ENCODE measurements around the gene ATP6AP2.
"Not testable (repeated sequence)": the region's sequence is repeated elsewhere in the genome, so short reads cannot be mapped to it uniquely, and the experiment has no call there.

ATP6AP2 gene

GRCh38 chrX:40582178-40582577 lies 1.4 kb downstream of the ATP6AP2 start:
- H3K27ac ChIP-seq (ENCODE audit: insufficient read depth in 1 of 2, low read depth in 1 of 2, low read length in 2 of 2, poor library complexity in 1 of 2, severe bottlenecking in 2 of 2); H3K9me3 ChIP-seq (ENCODE audit: control extremely low read depth in 1 of 5, control insufficient read depth in 4 of 5, insufficient read depth in 2 of 5, low read depth in 1 of 5, low read length in 4 of 5); DNase-seq; H3K36me3 ChIP-seq (ENCODE audit: control insufficient read depth in 4 of 4, insufficient read depth in 4 of 4, low read length in 3 of 4); POLR2A ChIA-PET: not testable (repeated sequence)
- CTCF ChIA-PET: interaction anchor here (0.9 kb wide), 2 partner anchors 38 to 68 kb away, joined by 3 read pairs; no protein-coding TSS in a partner anchor
- WGBS (ENCODE audit: insufficient coverage): 88% methylated on average over 5 of the region's 13 CpGs
- H3K4me1 ChIP-seq (ENCODE audit: control extremely low read depth in 1 of 4, control insufficient read depth in 4 of 4, insufficient read depth in 4 of 4, low read length in 3 of 4): peaks cover 0 to 13% (median 9%) of the 10 kb centered on the region in 4 experiments
- H3K27me3 ChIP-seq (replicated peaks in 2 of 5; ENCODE audit: control insufficient read depth in 4 of 5, insufficient read depth in 5 of 5, low read length in 4 of 5): peaks cover 0 to 42% (median 0%) of the 10 kb centered on the region in 5 experiments
- peak overlapping the region in 3 of 7 experiments; percentile 73 to 89 (median 74) for H3K4me3 ChIP-seq (ENCODE audit: control insufficient read depth in 1 of 7, extremely low read depth in 1 of 7, insufficient read depth in 4 of 7, low read depth in 2 of 7, low read length in 6 of 7)

- no peak for DNase-seq
- ChIA-PET POLR2A (no interaction called here), CTCF (no interaction called here)
- no CpG with 5 or more reads among the region's 2 CpGs for WGBS (ENCODE audit: insufficient coverage)
- Histone ChIP-seq H3K4me1 (ENCODE audit: control extremely low read depth in 1 of 4, control insufficient read depth in 4 of 4, insufficient read depth in 4 of 4, low read length in 3 of 4) (peaks cover 0 to 13% (median 9%) of the 10 kb centered on the region in 4 experiments), H3K27ac (ENCODE audit: insufficient read depth in 1 of 2, low read depth in 1 of 2, low read length in 2 of 2, poor library complexity in 1 of 2, severe bottlenecking in 2 of 2) (no peak overlapping the region), H3K27me3 (replicated peaks in 2 of 5; ENCODE audit: control insufficient read depth in 4 of 5, insufficient read depth in 5 of 5, low read length in 4 of 5) (peaks cover 0 to 46% (median 0%) of the 10 kb centered on the region in 5 experiments), H3K36me3 (ENCODE audit: control insufficient read depth in 4 of 4, insufficient read depth in 4 of 4, low read length in 3 of 4) (no peaks in the 10 kb centered on the region), H3K4me3 (ENCODE audit: control insufficient read depth in 1 of 7, extremely low read depth in 1 of 7, insufficient read depth in 4 of 7, low read depth in 2 of 7, low read length in 6 of 7) (no peak overlapping the region), H3K9me3 (ENCODE audit: control extremely low read depth in 1 of 5, control insufficient read depth in 4 of 5, insufficient read depth in 2 of 5, low read depth in 1 of 5, low read length in 4 of 5) (peaks cover 0 to 6% (median 0%) of the 10 kb centered on the region in 5 experiments)
Measured at GRCh38 chrX:40582811-40583210, 2.0 kb downstream of the ATP6AP2 start.

GRCh38 chrX:40587623-40588022 lies 6.9 kb downstream of the ATP6AP2 start:
- DNase-seq; POLR2A ChIA-PET; H3K4me1 ChIP-seq (ENCODE audit: control extremely low read depth in 1 of 4, control insufficient read depth in 4 of 4, insufficient read depth in 4 of 4, low read length in 3 of 4); CTCF ChIA-PET; H3K9me3 ChIP-seq (ENCODE audit: control extremely low read depth in 1 of 5, control insufficient read depth in 4 of 5, insufficient read depth in 2 of 5, low read depth in 1 of 5, low read length in 4 of 5); H3K4me3 ChIP-seq (ENCODE audit: control insufficient read depth in 1 of 7, extremely low read depth in 1 of 7, insufficient read depth in 4 of 7, low read depth in 2 of 7, low read length in 6 of 7); H3K27ac ChIP-seq (ENCODE audit: insufficient read depth in 1 of 2, low read depth in 1 of 2, low read length in 2 of 2, poor library complexity in 1 of 2, severe bottlenecking in 2 of 2): not testable (repeated sequence)
- peaks cover 0 to 22% (median 3%) of the 10 kb centered on the region in 4 experiments for H3K36me3 ChIP-seq (ENCODE audit: control insufficient read depth in 4 of 4, insufficient read depth in 4 of 4, low read length in 3 of 4)
- H3K27me3 ChIP-seq (replicated peaks in 2 of 5; ENCODE audit: control insufficient read depth in 4 of 5, insufficient read depth in 5 of 5, low read length in 4 of 5): peaks cover 0 to 19% (median 0%) of the 10 kb centered on the region in 5 experiments
- 100% methylated on average over 1 of the region's 1 CpG for WGBS (ENCODE audit: insufficient coverage)

DNA sequence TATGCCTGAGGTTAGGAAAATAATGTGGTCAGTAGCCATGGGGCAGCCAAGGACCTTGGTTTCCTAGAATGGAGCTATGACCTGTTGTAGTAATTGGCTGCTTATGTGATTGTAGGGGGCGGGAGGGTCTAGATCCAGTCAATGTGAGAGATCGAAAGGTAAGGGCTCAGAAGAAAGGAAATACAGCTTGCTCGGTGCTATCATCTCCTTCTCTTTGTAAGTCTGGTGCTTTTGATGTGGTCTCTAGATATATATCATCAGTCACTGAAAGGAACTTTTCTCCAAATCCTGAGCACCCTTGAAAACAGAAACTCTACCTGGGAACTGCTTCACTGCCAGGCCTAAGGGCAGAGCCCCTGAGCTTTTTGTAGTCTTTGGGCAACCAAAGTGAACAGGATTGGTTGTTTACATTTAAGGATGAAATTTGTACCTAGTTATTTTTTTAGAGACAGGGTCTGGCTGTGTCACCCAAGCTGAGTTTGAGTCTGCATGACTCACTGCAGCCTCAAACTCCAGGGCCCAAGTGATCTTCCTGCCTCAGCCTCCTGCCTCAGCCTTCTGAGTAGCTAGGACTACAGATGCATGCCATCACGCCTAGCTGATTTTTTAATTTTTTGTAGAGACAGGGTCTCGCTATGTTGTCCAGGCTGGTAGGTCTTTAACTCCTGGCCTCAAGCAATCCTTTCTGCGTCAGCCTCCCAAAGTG lies 9.0 kb downstream of the ATP6AP2 start:
- H3K4me3 ChIP-seq (ENCODE audit: control insufficient read depth in 1 of 7, extremely low read depth in 1 of 7, insufficient read depth in 4 of 7, low read depth in 2 of 7, low read length in 6 of 7); CTCF ChIA-PET; H3K27ac ChIP-seq (ENCODE audit: insufficient read depth in 1 of 2, low read depth in 1 of 2, low read length in 2 of 2, poor library complexity in 1 of 2, severe bottlenecking in 2 of 2); POLR2A ChIA-PET; H3K4me1 ChIP-seq (ENCODE audit: control extremely low read depth in 1 of 4, control insufficient read depth in 4 of 4, insufficient read depth in 4 of 4, low read length in 3 of 4); DNase-seq; H3K9me3 ChIP-seq (ENCODE audit: control extremely low read depth in 1 of 5, control insufficient read depth in 4 of 5, insufficient read depth in 2 of 5, low read depth in 1 of 5, low read length in 4 of 5): not testable (repeated sequence)
- WGBS (ENCODE audit: insufficient coverage): 95% methylated on average over 3 of the region's 6 CpGs
- peaks cover 0 to 19% (median 0%) of the 10 kb centered on the region in 5 experiments for H3K27me3 ChIP-seq (replicated peaks in 2 of 5; ENCODE audit: control insufficient read depth in 4 of 5, insufficient read depth in 5 of 5, low read length in 4 of 5)
- H3K36me3 ChIP-seq (ENCODE audit: control insufficient read depth in 4 of 4, insufficient read depth in 4 of 4, low read length in 3 of 4): peaks cover 0 to 36% (median 7%) of the 10 kb centered on the region in 4 experiments

- 88% methylated on average over 6 of the region's 6 CpGs for WGBS (ENCODE audit: insufficient coverage)
- ChIA-PET CTCF (interaction anchor here (0.7 to 1.2 kb wide), 2 partner anchors 9 to 59 kb away, joined by 3 read pairs; no protein-coding TSS in a partner anchor), POLR2A (interaction anchor here (0.6 kb wide), 1 partner anchor 31 kb away, joined by 3 read pairs; no protein-coding TSS in a partner anchor)
- Histone ChIP-seq H3K36me3 (ENCODE audit: control insufficient read depth in 4 of 4, insufficient read depth in 4 of 4, low read length in 3 of 4) (peaks cover 4 to 28% (median 16%) of the 10 kb centered on the region in 4 experiments), H3K27me3 (replicated peaks in 2 of 5; ENCODE audit: control insufficient read depth in 4 of 5, insufficient read depth in 5 of 5, low read length in 4 of 5) (peaks cover 0 to 20% (median 0%) of the 10 kb centered on the region in 5 experiments), H3K4me1 (ENCODE audit: control extremely low read depth in 1 of 4, control insufficient read depth in 4 of 4, insufficient read depth in 4 of 4, low read length in 3 of 4) (no peaks in the 10 kb centered on the region), H3K27ac (ENCODE audit: insufficient read depth in 1 of 2, low read depth in 1 of 2, low read length in 2 of 2, poor library complexity in 1 of 2, severe bottlenecking in 2 of 2) (no peak overlapping the region), H3K9me3 (ENCODE audit: control extremely low read depth in 1 of 5, control insufficient read depth in 4 of 5, insufficient read depth in 2 of 5, low read depth in 1 of 5, low read length in 4 of 5) (no peaks in the 10 kb centered on the region), H3K4me3 (ENCODE audit: control insufficient read depth in 1 of 7, extremely low read depth in 1 of 7, insufficient read depth in 4 of 7, low read depth in 2 of 7, low read length in 6 of 7) (no peak overlapping the region)
- no peak for DNase-seq
Measured at GRCh38 chrX:40603446-40603845, 22.7 kb downstream of the ATP6AP2 start.

GRCh38 chrX:40607381-40607780 lies 26.6 kb downstream of the ATP6AP2 start:
- DNase-seq: no peak
- ChIA-PET CTCF (no interaction called here), POLR2A (no interaction called here)
- H3K27me3 ChIP-seq (replicated peaks in 2 of 5; ENCODE audit: control insufficient read depth in 4 of 5, insufficient read depth in 5 of 5, low read length in 4 of 5): peaks cover 0 to 21% (median 0%) of the 10 kb centered on the region in 5 experiments
- H3K9me3 ChIP-seq (ENCODE audit: control extremely low read depth in 1 of 5, control insufficient read depth in 4 of 5, insufficient read depth in 2 of 5, low read depth in 1 of 5, low read length in 4 of 5): no peaks in the 10 kb centered on the region
- peaks cover 0 to 6% (median 1%) of the 10 kb centered on the region in 4 experiments for H3K36me3 ChIP-seq (ENCODE audit: control insufficient read depth in 4 of 4, insufficient read depth in 4 of 4, low read length in 3 of 4)
- no peak overlapping the region for H3K27ac ChIP-seq (ENCODE audit: insufficient read depth in 1 of 2, low read depth in 1 of 2, low read length in 2 of 2, poor library complexity in 1 of 2, severe bottlenecking in 2 of 2)
- no CpG with 5 or more reads among the region's 3 CpGs for WGBS (ENCODE audit: insufficient coverage)
- no peak overlapping the region for H3K4me3 ChIP-seq (ENCODE audit: control insufficient read depth in 1 of 7, extremely low read depth in 1 of 7, insufficient read depth in 4 of 7, low read depth in 2 of 7, low read length in 6 of 7)
- no peaks in the 10 kb centered on the region for H3K4me1 ChIP-seq (ENCODE audit: control extremely low read depth in 1 of 4, control insufficient read depth in 4 of 4, insufficient read depth in 4 of 4, low read length in 3 of 4)

GRCh38 chrX:40612511-40612910 lies 31.7 kb downstream of the ATP6AP2 start:
- CTCF ChIA-PET: no interaction called here
- no peak for DNase-seq
- POLR2A ChIA-PET: no interaction called here
- peaks cover 0 to 9% (median 0%) of the 10 kb centered on the region in 5 experiments for H3K27me3 ChIP-seq (replicated peaks in 2 of 5; ENCODE audit: control insufficient read depth in 4 of 5, insufficient read depth in 5 of 5, low read length in 4 of 5)
- H3K27ac ChIP-seq (ENCODE audit: insufficient read depth in 1 of 2, low read depth in 1 of 2, low read length in 2 of 2, poor library complexity in 1 of 2, severe bottlenecking in 2 of 2): no peak overlapping the region
- no peaks in the 10 kb centered on the region for H3K36me3 ChIP-seq (ENCODE audit: control insufficient read depth in 4 of 4, insufficient read depth in 4 of 4, low read length in 3 of 4)
- H3K9me3 ChIP-seq (ENCODE audit: control extremely low read depth in 1 of 5, control insufficient read depth in 4 of 5, insufficient read depth in 2 of 5, low read depth in 1 of 5, low read length in 4 of 5): no peaks in the 10 kb centered on the region
- WGBS (ENCODE audit: insufficient coverage): 56% methylated on average over 4 of the region's 4 CpGs
- no peaks in the 10 kb centered on the region for H3K4me1 ChIP-seq (ENCODE audit: control extremely low read depth in 1 of 4, control insufficient read depth in 4 of 4, insufficient read depth in 4 of 4, low read length in 3 of 4)
- H3K4me3 ChIP-seq (ENCODE audit: control insufficient read depth in 1 of 7, extremely low read depth in 1 of 7, insufficient read depth in 4 of 7, low read depth in 2 of 7, low read length in 6 of 7): no peak overlapping the region

Measured in common myeloid progenitor, CD34-positive (primary cell).